Stimulated activated CD4-positive, alpha-beta T cell treated with anti-CD3 and anti-CD28 coated beads, Interleukin-1b, Interleukin-23, amount 100 ng/mL, for 4 hours (primary cell): ENCODE measurements around the gene PHTF1.

Source experiments
- DNase-seq, 2 donors: peaks; one replicate each; pipeline ENCODE4 v3.0.0-alpha.2; 2020; ENCODE audit warnings: low read depth in 2 of 2

The PHTF1 gene

DNA sequence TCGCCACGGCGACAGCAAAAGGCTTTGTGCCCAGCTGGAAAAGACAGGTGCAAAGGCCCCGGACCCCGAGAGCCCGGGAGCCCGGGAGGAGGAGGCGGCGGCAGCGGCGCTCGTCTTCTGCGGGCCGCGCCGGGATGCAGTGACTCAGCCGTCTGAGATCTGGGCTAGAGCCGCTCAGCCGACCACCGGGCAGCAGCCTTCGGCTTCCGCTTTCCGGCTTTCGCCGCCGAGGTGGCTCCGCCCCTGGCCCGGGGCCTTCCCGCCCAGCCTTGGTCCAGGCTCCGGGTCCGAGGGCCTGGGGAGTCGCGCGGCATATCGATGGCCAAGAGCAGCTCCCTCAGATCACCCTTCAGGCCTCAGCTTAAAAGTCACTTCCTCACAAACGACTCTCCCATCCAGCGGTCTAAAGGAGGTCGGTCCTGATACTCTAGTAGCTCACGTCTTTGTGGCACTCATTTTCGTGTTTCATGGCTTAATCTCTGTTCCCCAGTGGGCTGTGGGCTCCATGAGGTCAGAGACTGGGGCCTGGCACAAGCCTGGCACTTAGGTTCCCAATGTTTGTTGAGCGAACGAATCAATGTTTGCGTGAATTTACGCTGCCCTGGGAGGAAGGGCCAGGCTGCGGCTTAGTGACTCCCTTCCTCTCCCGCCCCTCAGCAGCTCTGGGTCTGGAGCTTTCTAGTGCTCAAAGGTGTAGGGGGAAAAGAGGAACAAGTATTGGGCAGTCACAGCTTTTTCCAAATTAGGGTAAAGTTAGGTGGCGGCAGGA lies at the start of gene PHTF1:
Gene PHTF1 (minus strand): TSS at position 154 of the 769 bp plus-strand sequence. CDS start 783 bp downstream, outside the sequence.
- DNase-seq = peak in 1 of 2 donors; percentile 49

DNA sequence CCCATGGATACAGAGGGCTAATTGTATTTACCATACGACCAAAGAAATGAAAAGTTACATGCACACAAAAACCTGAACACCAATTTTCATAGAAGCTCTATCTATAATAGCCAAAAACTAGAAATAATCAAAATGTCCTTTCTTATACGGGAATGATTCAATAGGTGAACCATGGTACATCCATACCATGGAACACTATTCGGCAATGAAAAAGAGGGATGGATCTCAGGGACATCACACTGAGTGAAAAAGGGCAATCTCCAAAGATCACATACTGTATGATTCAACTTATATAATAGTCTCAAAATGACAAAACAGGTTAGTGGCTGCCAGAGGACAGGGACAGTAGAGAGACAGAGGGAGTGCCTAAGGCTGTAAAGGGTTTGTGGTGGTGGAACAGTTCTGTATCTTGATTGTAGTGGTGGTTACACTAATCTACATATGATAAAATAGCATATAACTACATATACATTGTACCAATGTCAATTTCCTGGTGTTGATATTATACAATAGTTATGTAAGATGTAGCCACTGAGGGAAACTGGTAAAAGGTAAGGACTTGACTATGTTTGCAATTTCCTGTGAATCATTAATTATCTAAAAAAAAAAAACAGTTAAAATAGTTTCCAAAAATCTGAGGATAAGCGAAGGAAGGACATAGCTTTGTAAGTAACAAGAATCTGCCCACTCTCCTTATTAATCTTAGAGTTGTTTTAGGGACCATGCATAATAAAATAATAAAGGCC lies 49.3 kb upstream of the PHTF1 start:
- DNase-seq = no peak

DNA sequence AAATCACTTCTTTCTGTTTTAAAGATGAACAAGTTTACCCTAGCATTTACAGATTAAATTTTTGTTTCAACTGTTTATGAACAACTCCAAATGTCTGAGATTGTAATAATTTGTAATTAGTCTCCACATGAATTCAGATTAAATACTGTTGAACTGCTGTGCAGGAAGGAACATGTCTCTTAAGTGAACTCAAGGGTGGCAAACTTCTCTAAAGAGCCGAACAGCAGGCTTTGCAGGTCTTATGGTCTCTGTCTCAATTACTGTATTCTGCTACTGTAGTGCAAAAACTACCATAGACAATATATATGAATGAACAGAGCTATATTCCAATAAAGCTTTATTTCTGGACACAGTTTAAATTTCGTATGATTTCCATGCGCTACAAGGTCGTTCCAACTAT lies 46.4 kb upstream of the PHTF1 start:
- no peak for DNase-seq

DNA sequence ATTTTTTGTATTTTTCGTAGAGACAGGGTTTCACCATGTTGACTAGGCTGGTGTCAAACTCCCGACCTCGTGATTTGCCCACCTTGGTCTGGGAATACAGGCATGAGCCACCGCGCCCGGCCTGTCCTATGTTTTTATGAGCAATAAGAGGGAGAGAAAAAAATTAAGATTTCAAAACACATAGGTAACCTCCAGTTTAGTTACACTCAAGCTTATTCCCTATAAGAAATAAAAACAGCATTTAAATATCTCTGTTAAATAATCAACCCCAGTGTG lies 45.9 kb upstream of the PHTF1 start:
- no peak for DNase-seq

DNA sequence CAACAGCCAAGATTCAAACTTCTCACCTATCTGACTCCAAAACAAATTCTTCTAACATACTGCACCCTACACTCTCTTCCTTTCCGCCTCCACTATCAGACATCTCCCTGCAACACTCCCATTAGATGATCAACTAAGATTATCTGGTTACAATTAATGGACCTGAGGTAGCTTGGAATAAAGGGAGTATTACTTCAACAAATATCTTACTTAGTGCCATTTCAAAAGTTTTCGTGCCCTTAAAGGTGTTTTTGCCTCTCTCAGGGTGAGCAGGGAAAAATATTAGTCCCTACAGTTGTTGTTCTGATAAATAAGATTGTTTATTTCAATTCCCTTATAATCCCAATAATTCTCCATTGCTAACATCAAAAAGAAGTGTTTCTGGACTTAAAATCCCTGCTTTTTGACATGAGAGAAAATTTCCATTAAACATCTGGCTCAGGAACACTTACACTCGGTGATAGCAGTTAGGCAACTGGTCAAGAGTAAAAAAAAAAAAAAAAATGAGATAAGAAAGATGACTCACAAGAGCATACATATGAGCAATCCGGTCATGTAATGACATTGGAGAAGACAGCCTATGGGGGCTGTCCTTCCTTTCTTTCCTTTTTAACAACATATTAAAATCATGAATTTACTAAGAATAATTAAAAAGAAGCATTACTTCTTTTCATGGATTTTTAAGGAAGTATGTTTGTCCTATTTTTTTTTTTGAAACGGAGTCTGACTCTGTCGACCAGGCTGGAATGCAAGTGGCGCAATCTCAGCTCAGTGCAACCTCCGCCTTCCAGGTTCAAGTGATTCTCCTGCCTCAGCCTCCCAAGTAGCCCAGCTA lies 45.4 kb upstream of the PHTF1 start:
- no peak for DNase-seq

DNA sequence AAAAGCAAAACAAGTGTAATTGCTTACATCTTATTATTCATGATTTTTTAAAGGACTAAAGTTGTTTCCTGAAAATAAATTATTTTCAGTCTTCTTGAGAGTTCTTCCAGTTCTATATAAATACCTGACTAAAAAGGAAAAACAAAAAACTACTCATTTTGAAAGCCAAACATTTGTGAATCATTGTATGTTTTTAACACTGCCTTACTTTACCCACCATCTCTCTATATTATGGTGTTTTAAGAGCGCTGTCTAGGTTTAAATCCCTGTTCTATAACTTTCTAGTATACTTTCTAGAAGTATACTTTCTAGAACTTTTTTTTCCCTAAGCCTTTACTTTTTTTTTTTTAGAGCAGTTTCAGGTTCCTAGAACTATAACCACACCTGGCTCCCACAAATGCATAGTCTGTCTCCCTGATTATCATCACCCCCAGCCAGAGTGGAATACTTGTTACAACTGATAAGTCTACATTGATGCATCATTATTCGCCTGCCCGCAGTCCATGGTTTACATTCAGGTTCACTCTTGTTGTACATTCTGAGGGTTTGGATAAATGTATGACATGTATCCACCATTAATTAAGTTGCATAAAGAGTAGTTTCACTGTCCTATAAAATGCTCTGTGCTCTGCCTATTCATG lies 43.2 kb upstream of the PHTF1 start:
- no peak for DNase-seq

DNA sequence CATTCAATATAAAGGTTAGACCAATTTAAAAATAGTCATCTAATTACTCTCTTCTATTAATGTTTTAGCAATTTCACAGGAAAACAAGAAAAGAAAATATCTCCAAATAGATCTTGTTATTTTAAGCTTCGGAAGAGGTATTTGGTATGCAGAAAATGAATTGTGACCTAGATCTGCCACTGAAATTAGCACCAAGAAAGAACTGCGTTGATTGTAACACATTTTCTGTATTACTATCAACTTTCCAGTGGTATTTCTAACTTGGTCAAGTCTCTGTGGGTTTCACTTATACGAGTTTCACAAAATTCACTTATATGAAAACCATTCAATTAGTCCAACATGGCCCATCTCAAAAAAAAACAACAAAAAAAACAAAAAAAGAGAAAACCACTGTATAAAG lies 41.2 kb upstream of the PHTF1 start:
- no peak for DNase-seq

DNA sequence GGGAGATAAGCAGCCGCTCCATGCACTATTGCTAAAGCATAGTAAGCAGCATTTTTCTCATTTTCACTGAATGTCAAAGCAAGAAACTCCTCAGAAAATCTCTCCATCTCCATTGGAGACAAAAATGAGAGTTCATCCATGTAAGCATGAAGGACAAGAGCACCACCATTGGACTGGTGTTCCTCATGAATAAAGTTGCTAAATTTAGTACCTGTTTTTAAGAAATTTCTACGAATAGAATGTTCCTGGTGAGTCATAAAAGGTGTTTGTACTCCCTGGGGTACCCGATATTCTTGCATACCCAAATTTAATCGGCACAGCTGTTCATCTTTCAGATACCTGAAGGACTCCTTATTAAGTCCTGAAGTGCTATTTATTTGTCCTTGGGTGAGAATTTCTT lies 38.2 kb upstream of the PHTF1 start:
- DNase-seq = no peak

DNA sequence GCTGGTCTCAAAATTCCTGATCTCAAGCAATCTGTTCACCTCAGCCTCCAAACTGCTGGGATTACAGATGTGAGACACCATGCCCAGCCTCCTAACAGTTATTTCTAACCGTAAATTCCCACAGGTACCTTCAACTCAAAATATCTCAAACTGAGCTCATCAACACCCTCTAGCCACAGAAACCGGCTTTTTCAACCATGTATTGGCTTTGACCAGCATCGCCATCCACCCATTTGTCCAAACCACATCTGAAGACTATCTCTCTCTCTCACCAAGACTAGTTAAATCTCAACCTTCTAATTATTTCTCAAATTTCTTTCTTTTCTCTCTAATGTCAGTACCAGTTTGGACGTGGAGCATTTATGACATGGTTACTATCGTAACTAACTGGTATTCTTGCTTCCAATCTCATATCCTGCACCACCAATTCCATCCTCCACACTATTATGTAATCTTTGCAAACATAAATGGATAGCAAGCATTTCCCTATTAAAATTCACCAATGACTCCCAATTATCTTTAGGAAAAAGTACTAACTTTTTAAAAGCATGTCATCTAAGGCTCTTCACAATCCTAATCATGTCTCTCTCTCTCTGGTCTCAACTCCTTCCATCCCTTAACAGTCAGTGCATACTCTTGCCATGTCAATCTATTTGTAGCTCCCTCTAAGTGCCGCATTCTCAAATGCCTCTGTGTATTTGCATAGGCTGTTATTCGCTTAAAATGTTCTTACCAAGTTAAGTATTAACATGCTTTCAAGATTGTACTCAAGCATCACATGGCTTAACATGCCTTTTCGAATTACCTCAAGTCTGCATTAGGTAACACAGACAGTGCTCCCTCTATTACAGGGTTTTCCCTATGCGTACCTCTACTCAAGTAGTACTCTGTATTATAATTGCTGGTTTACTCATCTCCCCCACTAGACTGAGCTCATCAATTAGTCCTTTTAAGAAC lies 34.9 kb upstream of the PHTF1 start:
- DNase-seq = no peak

DNA sequence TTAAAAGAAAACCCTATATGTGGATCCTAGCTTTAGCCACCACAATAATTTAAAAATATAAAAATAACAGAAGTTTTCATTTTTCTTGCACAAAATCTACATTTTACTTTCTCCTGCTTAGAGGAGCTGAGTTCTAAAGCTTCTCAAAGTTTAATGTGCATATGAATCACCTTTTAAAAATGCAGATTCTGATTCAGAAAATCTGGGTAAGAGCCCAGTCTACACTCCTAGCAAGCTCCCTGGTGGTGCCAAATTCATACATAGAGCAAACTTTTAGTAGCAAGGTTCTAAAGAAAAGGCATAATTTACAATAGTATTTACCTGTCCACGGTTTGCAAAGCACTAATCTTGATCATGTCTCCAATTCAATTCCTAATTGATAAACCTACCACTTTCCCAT lies 33.7 kb upstream of the PHTF1 start:
- DNase-seq = no peak

DNA sequence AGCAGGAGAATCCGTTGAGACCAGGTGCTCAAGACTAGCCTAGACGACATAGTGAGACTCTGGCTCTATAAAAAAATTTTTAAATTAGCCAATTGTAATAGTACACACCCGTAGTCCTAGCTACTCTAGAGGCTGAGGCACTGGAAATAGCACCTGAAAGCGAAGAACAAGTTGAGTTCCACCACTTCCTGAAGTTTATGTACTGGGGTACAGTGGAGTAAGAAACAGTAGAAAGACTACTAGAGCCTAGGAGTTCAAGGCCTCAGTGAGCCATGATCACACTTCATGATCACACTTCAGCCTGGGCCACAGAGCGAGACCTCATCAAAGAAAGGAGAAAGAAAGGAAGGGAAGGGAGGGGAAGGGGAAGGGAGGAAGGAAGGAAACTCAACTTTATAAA lies 33.2 kb upstream of the PHTF1 start:
- no peak for DNase-seq

DNA sequence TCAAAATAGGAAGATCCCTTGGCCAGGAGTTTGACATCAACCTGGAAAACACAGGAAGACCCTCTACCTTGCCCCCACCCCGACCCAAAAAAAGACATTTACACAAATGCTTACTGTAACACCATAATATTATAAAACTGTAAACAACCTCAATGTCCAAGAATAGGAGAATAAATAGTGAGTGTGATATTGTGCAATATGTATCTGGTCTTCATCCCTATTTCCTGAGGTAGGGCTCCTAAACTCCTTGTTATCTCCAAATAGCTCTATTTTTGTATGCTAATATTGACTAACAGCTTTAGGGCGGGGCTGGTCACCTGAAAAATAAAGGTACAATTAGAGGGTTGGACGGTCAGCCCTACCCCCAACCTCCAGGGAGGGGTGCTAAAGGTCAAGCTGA lies 29.5 kb upstream of the PHTF1 start:
- no peak for DNase-seq

DNA sequence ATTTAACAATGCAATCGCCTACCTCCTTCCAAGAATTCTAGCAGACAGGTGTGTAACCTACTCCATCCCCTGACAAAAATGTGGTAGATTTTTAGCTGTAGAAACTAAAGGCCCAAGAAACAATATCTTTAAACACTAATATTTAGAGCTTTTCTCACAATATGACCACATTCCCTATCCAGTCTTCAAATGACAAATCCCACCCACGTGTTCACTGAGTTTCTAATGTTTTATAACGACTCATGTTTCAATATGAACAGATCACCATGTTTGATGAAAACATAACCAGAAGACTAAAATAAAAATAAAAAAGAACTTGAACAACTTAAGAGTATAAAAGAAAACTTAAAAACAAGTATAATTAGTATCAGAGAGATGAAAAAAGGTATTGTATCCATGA lies 28.4 kb upstream of the PHTF1 start:
- DNase-seq = no peak

DNA sequence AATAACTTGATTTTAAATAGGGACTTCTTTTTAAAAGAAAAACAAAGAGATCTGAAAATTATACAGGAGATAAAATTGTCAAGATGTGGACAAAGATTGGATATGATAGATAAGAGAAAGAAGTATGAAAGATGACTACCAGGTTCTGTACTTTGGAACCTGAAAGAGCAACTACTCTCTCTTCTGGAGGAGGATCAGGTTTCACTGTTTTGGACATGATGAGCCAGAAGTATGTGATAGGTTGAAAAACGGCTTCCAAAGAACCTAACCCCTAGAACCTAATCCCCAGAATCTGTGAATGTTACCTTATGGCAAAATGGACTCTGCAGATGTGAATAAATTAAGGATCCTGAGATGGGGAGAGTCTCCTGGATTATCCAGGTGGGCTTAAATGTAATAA lies 26.8 kb upstream of the PHTF1 start:
- no peak for DNase-seq

DNA sequence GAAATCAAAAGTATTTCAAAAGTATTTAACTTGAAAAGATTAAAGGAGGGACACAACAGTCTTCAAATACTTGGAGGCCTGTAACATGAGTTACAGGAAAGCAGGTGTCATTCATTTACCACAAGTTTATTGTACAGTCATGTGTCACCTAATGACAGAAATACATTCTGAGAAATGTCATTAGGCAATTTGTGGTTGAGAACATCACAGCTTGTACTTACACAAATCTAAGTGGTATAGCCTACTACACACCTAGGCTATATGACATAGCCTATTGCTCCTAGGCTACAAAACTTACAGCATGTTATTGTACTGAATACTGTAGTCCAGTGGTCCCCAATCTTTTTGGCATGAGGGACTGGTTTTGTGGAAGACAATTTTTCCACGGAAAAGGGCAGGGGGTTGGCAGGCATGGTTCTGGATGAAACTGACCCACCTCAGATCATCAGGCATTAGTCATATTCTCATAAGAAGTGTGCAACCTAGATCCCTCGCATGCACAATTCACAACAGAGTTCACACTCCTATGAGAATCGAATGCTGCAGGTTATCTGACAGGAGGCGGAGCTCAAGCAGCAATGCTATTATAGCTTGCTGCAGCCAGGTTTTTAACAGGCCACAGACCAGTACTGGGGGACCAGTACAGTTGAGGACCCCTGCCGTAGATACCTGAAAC lies 25.0 kb upstream of the PHTF1 start:
- no peak for DNase-seq

DNA sequence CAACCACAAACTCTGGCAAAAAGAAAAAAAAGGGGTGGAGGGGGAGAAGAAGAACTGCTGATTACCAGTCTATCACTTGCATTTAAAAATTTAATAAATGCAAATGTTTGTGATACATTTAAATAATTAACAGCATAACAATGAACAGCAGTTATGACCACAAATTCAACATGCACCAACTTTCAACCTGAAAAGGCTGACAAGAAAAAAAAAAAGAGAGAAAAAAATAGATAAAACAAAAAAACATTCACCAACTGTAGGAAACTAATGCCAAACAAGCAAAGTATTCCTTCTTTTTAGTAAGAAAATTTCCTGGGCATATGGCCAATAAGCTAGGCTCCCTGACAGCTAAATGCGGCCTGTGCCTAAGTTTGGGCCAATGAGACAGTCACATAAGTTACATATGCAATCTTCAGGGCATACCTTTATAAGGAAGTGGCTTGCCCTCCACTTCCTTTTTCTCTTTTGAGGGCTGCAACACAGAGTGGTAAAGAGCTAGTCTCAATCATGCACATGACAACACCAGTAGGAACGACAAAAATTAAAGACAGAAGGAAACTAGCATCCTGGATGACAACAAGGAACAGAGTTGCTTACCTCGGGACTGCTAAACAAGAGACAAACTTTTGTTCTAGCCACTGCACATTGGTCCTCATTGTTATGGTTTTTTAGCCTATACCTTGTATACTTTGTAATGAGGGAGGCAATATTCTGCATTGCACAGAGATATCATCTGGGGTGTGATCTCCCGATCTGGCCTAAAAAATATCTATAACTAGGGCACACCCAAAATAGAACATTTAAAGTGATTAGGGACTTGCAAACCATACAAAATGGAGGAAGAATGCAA lies 24.2 kb upstream of the PHTF1 start:
- peak in 1 of 2 donors; percentile 18 for DNase-seq

DNA sequence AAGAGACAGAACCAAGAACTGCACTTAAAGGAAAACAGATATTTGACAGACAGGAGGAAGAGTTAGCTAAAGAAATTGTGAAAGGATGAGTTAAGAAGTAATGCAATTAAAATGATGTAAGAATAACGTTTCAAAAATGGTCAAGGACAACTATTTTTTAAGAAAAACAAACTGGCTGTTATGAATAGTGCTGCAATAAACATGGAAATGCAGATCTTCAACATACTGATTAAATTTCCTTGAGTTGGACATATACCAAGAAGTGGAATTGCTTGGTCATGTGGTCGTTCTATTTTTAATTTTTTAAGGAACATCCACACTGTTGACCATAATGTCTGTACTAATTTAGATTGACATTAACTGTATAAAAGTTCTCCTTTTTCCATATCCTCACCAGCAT lies 23.1 kb upstream of the PHTF1 start:
- DNase-seq = no peak

DNA sequence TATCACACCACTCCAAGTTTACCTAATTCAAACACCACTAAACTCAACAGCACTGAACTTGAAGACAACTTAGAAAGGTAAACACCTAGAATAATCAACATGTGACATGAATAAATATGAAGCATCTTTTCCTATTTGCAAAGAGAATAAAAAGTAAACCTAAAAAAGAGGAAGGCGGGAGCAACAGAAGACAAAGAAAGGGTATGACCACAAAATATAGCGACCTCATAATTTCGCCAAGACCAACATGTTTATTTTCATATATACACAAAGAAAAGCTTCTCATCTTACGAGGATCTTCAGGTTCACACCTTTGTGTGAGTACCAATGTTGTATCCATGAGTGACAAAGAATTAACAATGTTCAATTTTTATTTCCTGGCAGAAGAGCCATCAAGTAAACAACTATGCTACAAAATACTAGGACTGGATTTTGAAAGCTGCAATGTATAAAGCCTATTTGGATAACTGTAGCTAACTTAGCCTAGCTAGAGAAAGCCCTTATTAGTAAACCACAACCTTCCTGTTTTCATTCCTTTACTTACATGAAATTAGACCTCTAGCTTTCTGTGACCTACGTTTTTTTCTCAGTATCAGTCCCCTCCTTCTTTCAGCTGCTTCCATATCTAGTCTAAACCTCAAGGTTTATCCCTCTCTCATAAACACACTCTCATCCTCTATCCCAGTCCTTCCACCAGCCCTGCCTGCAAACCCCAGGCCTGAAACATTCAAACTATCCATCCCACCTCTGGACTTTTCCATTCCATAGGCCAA lies 21.3 kb upstream of the PHTF1 start:
- DNase-seq = no peak

DNA sequence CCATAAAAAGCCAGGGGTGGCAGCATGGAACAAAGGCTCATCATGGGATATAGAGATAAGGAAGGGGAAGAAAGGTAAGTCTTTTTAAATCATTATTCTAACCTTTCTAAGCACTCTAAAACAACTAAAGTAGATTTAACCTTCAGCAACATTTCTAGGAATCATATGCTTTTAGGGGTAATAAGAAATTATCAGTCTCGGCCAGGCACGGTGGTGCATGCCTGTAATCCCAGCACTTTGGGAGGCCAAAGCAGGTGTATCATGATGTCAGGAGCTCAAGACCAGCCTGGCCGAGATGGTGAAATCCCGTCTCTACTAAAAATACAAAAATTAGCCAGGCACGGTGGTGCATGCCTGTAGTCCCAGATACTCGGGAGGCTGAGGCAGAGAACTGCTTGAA lies 20.3 kb upstream of the PHTF1 start:
- DNase-seq = no peak
